Activated CD4-positive, alpha-beta T cell treated with anti-CD3 and anti-CD28 coated beads for 36 hours (primary cell): ENCODE data around the gene FAM118A. TPM values are rescaled to one million over a fixed set of nuclear protein-coding genes. Genes with fewer than 3 reads are reported as not detected.
"Not testable (repeated sequence)": the region's sequence is repeated elsewhere in the genome, so short reads cannot be mapped to it uniquely, and the experiment has no call there.

ENCODE experiments used
- ATAC-seq: fragments of 200-7000 bp; cut with Tn5 transposase; one replicate; pipeline ENCODE4 v1.10.0; 2021; ENCODE audit warnings: mild to moderate bottlenecking, moderate library complexity
- CTCF ChIA-PET: fragments of 350-600 bp; sonication (Branson Sonifier 250); formaldehyde crosslinking; loops from one replicate; lab custom pipeline; 2021; ENCODE audit warnings: antibody characterized with exemption; lab: Charles Lee
- POLR2A ChIA-PET: fragments of 350-600 bp; sonication (Branson Sonifier 250); formaldehyde crosslinking; loops from one replicate; lab custom pipeline; 2021; ENCODE audit warnings: antibody characterized with exemption, inconsistent platforms; lab: Charles Lee
- DNase-seq: peaks from one replicate; pipeline ENCODE4 v3.0.0-alpha.2; 2020
- H3K27ac Mint-ChIP-seq: one replicate; pipeline ENCODE4 v1.8.0; 2021; ENCODE audit warnings: mixed read lengths
- H3K27me3 Mint-ChIP-seq: one replicate; pipeline ENCODE4 v1.8.0; 2021; ENCODE audit warnings: mixed read lengths
- H3K36me3 Mint-ChIP-seq: one replicate; pipeline ENCODE4 v1.8.0; 2021; ENCODE audit warnings: low read depth, mixed read lengths
- H3K4me1 Mint-ChIP-seq: one replicate; pipeline ENCODE4 v1.8.0; 2021; ENCODE audit warnings: mixed read lengths
- H3K4me3 Mint-ChIP-seq: one replicate; pipeline ENCODE4 v1.8.0; 2021; ENCODE audit warnings: mild to moderate bottlenecking, moderate library complexity, mixed read lengths
- H3K9me3 Mint-ChIP-seq: one replicate; pipeline ENCODE4 v1.8.0; 2021; ENCODE audit warnings: low read depth, mixed read lengths
- intact Hi-C, 2 experiments: fragments of 100-400 bp; cut with DNase I in 1 of 2; cut with micrococcal nuclease in 1 of 2; formaldehyde crosslinking; loops; one replicate each; pipeline versions ENCODE4 v1.14.2 to v1.15.1; 2022 to 2024; cut with DNase I, micrococcal nuclease
- total RNA-seq, 2 experiments: library from RNA; stranded (reverse); gene quantifications; one replicate each; pipeline ENCODE4 v1.2.3, GENCODE V29; 2021

Gene FAM118A
- 10 to 100 TPM; 25.5 to 29.0 TPM for total RNA-seq

DNA sequence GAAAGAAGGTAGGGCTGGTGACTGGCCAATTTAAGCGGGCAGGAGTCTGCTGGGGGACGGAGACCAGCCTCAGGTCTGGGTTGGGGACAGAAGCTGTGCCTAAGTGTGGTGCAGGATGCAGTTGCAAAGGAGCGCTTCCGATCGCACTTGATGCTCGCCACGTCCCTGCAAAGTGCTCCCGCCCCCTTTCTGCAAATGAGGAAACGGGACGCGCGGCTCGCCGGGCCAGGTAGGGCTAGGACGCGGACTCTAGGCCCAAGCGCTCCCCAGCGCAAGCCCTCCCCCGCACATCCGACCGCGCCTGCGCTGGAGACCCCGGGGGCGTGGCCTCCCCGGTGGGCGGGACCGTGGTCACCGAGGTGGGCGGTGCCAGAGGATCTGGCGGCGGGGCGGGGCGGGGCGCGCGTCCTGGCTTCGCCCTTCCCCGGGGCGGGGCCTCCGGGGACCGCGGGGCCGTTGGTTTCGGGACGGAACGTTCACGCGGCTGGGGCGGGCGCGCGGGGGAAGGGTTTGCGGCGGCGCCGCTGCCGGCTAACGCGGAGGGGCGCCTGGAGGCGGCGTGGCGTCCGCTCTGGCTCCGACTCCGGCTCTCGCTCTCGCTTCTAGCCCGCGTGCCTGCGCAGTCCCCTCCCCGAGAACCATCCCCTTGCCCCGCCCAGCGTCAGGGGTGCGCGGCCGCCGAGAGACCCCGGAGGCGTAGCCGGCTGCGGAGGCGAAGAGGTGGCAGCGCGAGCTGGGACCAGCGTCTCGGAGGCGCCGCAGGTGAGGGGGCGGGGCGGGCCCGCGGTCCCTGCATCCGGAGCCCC lies at the start of gene FAM118A:
Gene FAM118A (plus strand): TSS at position 513 of the 806 bp plus-strand sequence. CDS start 12,446 bp downstream, outside the sequence.
- intact Hi-C loops, result loop anchor here (1.0 to 10.0 kb wide), 11 partner anchors 9 to 727 kb away; partner anchors contain the start of genes NUP50 (in 2 of the 2), ATXN10 (in 1 of the 2), RIBC2 (in 1 of the 2) and SMC1B (in 1 of the 2)
- ATAC-seq (peak; percentile 86), DNase-seq (peak; percentile 98)
- no peaks in the 10 kb centered on the region for H3K27me3 Mint-ChIP-seq
- H3K4me1 Mint-ChIP-seq, result peaks cover 46% of the 10 kb centered on the region
- peak within 1 kb of the TSS; percentile 97 for H3K27ac Mint-ChIP-seq
- H3K9me3 Mint-ChIP-seq, result no peaks in the 10 kb centered on the region
- POLR2A ChIA-PET, result interaction anchor here (0.5 kb wide), 1 partner anchor 39 kb away, joined by 3 read pairs; no protein-coding TSS in a partner anchor
- CTCF ChIA-PET, result no interaction called here
- peak within 1 kb of the TSS; percentile 80 for H3K4me3 Mint-ChIP-seq
- H3K36me3 Mint-ChIP-seq, result peaks cover 18% of the 10 kb centered on the region

DNA sequence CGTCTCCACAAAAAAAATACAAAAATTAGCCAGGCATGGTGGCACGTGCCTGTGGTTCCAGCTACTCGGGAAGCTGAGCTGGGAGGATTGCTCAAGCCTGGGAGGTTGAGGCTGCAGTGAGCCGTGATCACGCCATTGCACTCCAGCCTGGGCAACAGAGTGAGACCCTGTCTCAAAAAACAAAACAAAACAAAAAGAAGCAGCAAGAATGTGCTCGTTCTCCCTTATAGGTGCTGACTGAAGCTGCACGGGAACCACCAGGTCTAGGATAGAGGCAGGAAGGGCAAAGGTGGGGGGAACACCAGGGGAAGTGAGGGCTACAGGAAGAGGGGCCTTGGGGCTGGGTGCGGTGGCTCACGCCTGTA lies 49.4 kb upstream of the FAM118A start:
- CTCF ChIA-PET, H3K4me3 Mint-ChIP-seq, POLR2A ChIA-PET, H3K4me1 Mint-ChIP-seq, DNase-seq, ATAC-seq, H3K27ac Mint-ChIP-seq, H3K36me3 Mint-ChIP-seq, H3K9me3 Mint-ChIP-seq: not testable (repeated sequence)
- intact Hi-C loops, result loop anchor here in 1 of 2 experiments (10.0 kb wide), 1 partner anchor 294 kb away; no protein-coding TSS in a partner anchor
- peaks cover 16% of the 10 kb centered on the region for H3K27me3 Mint-ChIP-seq

DNA sequence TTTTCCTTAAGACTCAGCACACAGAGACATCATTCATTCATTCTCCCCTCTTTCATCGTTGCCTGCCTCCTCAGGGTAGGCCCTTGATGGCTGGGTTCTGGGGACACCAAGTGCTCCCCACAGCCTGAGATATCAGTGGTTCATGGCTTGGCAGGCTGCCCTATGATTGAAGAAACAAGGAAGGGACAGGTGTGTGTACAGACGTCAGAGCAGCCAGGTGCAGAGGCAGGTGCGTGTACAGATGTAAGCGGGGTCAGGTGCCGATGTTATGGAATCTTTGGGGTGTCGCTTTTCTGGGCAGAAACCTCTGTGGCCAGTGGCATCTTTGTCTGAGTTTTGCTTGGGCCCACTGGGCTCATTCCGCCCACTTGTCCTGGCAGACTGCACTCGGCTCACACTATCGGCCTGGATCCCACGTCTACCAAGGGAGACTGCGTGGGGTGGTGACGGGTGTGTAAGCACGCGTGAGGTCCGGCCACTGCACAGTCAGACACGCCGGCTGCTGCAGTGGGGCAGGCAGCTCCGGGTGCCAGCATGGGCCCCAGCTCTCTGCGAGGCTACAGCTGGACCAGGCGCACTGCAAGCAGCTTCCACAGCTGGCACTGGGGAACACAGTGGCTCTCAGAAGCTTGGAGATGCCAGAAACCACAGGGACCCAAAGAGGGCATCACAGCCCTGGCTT lies 48.2 kb upstream of the FAM118A start:
- POLR2A ChIA-PET, result no interaction called here
- CTCF ChIA-PET, result interaction anchor here (0.6 to 1.2 kb wide), 4 partner anchors 8 to 602 kb away, joined by 3 read pairs; no protein-coding TSS in a partner anchor
- ATAC-seq, result no peak
- intact Hi-C loops, result loop anchor here in 1 of 2 experiments (10.0 kb wide), 1 partner anchor 293 kb away; no protein-coding TSS in a partner anchor
- H3K36me3 Mint-ChIP-seq, result no peaks in the 10 kb centered on the region
- H3K9me3 Mint-ChIP-seq, result peaks cover 3% of the 10 kb centered on the region
- H3K27ac Mint-ChIP-seq, result no peak overlapping the region
- H3K27me3 Mint-ChIP-seq, result peaks cover 16% of the 10 kb centered on the region
- H3K4me1 Mint-ChIP-seq, result peaks cover 2% of the 10 kb centered on the region
- H3K4me3 Mint-ChIP-seq, result no peak overlapping the region
- no peak for DNase-seq

DNA sequence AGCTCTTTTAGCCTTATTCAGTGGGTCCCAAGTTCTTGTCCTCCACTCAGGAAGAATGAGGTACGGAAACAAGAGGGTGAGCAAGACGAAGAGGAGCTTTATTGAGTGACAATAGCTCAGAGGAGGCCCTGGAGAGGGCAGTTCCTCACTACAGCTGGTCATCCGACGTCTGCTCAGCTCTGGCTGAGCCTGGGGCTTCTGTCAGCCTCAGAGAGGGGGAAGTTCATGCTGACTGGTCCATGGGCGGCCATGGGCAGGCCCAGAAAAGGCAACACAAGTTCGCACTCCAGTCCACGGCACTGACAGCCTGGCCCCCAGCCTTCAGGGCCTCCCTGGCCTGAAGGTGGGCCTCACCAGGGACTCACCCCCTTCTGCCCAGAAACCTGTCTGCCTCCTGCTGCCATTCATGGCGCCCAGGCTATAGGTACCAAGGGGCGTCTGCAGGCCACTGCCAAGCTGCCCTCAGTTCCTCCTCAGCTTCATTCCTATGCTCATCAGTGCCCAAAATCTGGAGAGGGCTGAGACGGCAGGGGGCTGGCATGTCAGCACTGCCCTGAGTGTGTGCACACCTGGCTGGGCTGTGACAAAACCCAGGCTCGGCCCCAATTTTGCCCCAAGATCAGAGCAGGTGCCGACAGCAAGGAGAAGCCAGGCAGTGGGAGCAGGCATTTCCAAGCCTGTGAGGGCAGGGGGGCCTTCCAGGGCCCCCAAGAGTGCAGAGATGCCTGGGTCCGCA lies 47.4 kb upstream of the FAM118A start:
- no peak overlapping the region for H3K27ac Mint-ChIP-seq
- intact Hi-C loops, result loop anchor here in 1 of 2 experiments (10.0 kb wide), 1 partner anchor 292 kb away; no protein-coding TSS in a partner anchor
- peaks cover 2% of the 10 kb centered on the region for H3K4me1 Mint-ChIP-seq
- H3K27me3 Mint-ChIP-seq, result peaks cover 20% of the 10 kb centered on the region
- peaks cover 3% of the 10 kb centered on the region for H3K9me3 Mint-ChIP-seq
- H3K36me3 Mint-ChIP-seq, result no peaks in the 10 kb centered on the region
- ATAC-seq (no peak), DNase-seq (no peak)
- ChIA-PET CTCF (interaction anchor here (0.6 to 1.2 kb wide), 4 partner anchors 9 to 601 kb away, joined by 3 read pairs; no protein-coding TSS in a partner anchor), POLR2A (no interaction called here)
- no peak overlapping the region for H3K4me3 Mint-ChIP-seq

DNA sequence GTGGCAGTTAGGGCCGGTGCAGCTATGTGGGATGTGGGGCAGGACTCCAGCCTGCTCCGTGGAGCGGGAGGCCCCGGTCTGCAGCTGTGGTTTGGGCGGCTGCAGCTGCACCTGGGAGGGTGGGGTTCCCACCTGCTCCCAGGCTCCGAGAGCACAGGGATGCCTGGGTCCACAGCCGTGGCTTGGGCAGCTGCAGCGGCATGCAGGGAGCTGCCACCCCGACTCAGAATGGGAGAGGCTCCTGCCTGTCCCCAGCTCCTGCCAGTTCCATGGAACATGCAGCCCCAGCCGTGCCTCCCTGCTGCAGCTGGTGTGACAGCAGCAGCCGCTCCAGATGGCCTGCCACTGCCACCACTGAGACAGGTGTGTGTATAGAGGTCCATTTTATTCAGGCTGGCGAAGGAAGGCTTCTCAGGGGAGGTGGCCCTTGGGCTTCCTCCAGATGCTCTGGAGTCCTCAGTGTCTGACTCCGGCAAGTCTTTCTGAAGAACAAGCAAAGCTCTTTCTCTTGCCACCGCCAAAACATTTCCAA lies 46.7 kb upstream of the FAM118A start:
- H3K27me3 Mint-ChIP-seq, result peaks cover 22% of the 10 kb centered on the region
- H3K9me3 Mint-ChIP-seq, result peaks cover 2% of the 10 kb centered on the region
- H3K4me3 Mint-ChIP-seq, result no peak overlapping the region
- ChIA-PET POLR2A (interaction anchor here (0.6 kb wide), 1 partner anchor 74 kb away, joined by 3 read pairs; no protein-coding TSS in a partner anchor), CTCF (interaction anchor here (0.6 to 1.2 kb wide), 2 partner anchors 11 to 77 kb away, joined by 3 to 4 read pairs; no protein-coding TSS in a partner anchor)
- ATAC-seq, result no peak
- H3K4me1 Mint-ChIP-seq, result peaks cover 2% of the 10 kb centered on the region
- DNase-seq, result no peak
- H3K27ac Mint-ChIP-seq, result no peak overlapping the region
- H3K36me3 Mint-ChIP-seq, result no peaks in the 10 kb centered on the region
- intact Hi-C loops, result loop anchor here in 1 of 2 experiments (10.0 kb wide), 1 partner anchor 292 kb away; no protein-coding TSS in a partner anchor

DNA sequence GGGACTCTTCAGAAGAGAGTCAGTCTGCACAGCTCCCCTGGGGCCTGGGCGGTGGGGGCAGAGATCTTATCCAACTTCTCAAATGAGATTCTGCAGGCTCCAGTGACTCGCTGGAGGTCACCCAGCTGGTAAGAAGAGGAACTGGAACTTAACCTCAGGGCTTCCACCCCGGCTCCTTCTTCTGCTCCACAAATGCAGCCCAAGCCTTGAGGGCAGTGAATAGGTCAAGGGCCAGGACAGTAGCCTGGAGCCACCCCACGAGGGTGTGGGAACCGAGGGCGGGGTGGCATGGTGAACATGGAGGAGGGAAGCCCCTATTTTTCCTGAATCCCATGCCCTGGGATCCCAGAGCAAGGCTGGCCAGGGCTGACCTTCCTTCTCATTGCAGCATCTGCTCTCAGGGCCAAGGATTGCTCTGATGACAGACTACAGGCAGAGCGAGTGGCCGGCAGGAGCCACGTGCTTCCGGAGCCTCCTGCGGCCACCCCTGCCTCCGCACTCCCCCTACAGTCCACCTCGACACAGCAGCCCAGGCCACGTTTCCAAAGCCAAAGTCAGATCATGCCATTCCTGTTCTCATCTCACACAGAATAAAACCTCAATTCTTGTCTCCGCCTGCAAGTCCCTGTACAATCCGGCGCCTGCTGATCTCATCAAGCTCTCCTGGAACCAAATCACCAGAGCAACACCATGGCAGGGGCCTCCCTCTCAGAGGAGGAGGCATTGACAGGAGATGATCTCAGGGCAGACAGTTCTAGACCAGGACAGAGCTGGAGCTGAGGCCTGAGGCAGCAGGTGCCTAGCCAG lies 46.1 kb upstream of the FAM118A start:
- Mint-ChIP-seq H3K4me3 (no peak overlapping the region), H3K4me1 (peaks cover 3% of the 10 kb centered on the region), H3K27ac (no peak overlapping the region), H3K9me3 (no peaks in the 10 kb centered on the region), H3K36me3 (no peaks in the 10 kb centered on the region), H3K27me3 (peaks cover 22% of the 10 kb centered on the region)
- POLR2A ChIA-PET, result interaction anchor here (0.6 kb wide), 1 partner anchor 74 kb away, joined by 3 read pairs; no protein-coding TSS in a partner anchor
- CTCF ChIA-PET, result interaction anchor here (0.6 to 0.7 kb wide), 2 partner anchors 78 to 100 kb away, joined by 3 to 4 read pairs; partner anchors contain the start of gene NUP50
- DNase-seq, result peak; percentile 21
- no peak for ATAC-seq
- intact Hi-C loops, result loop anchor here in 1 of 2 experiments (10.0 kb wide), 1 partner anchor 291 kb away; no protein-coding TSS in a partner anchor

DNA sequence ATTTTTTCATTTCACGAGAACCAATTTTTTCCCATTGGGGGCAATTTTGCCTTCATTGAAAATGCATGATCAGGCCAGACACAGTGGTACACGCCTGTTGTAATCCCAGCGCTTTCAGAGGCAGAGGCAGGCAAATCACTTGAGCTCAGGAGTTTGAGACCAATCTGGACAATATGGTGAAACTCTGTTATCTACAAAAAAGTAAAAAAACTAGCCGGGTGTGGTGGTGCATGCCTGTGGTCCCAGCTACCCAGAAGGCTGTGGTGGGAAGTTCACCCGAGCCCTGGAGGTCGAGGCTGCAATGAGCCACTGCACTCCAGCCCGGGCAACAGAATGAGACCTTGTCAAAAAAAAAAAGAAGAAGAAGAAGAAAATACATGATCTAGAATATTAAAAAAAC lies 44.2 kb upstream of the FAM118A start:
- Mint-ChIP-seq H3K4me1 (peaks cover 12% of the 10 kb centered on the region), H3K27me3 (peaks cover 21% of the 10 kb centered on the region), H3K27ac (no peak overlapping the region), H3K36me3 (no peaks in the 10 kb centered on the region), H3K4me3 (no peak overlapping the region), H3K9me3 (no peaks in the 10 kb centered on the region)
- intact Hi-C loops, result loop anchor here in 1 of 2 experiments (10.0 kb wide), 1 partner anchor 289 kb away; no protein-coding TSS in a partner anchor
- CTCF ChIA-PET, result no interaction called here
- ATAC-seq, result no peak
- DNase-seq, result no peak
- POLR2A ChIA-PET, result no interaction called here

DNA sequence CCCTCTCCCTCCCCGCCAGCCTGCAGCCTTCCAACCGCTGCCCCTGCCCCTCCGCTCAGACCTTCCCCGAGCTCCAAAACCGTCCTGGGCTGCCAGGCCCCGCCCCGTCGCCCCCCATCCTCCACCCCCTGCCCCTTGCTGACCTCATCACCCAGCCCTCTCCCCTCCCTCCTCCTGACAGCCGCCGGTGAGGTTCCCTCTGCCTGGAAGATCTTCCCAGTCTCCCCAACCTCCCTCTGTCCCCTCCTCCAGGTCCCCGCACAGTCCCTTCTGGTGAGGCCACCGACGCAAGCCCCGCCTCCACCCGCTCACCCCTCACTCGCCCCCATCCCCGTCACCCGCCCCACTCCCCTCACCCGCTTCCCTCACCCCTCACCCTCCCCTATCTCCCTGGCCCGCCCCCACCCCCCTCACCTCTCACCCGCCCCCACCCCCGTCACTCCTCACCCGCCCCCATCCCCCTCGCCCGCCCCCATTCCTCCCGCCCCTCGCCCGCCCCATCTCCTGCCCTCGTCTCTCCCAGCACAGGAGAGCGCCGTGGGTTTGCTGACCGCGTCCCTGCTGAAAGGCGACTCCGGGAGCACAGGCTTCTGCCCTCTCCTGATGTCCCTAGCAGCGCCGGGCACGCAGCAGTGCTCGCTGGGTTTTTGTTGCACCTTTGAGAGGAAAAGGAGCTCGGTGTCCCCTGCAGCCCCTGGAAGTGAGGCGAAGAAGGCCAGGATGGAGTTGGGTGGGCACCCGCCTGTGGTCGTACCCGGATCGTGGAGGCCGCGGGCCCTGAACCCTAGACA lies 41.4 kb upstream of the FAM118A start:
- peak; percentile 51 for ATAC-seq
- POLR2A ChIA-PET, result interaction anchor here (0.6 kb wide), 1 partner anchor 87 kb away, joined by 3 read pairs; no protein-coding TSS in a partner anchor

More for the DNA sequence above, 41.4 kb upstream of the FAM118A start:
- DNase-seq, result peak; percentile 32
- Mint-ChIP-seq H3K4me3 (peak overlapping the region; percentile 67), H3K36me3 (no peaks in the 10 kb centered on the region), H3K4me1 (peaks cover 12% of the 10 kb centered on the region), H3K9me3 (no peaks in the 10 kb centered on the region), H3K27ac (peak overlapping the region; percentile 33), H3K27me3 (peaks cover 14% of the 10 kb centered on the region)
- CTCF ChIA-PET, result interaction anchor here (0.6 to 1.1 kb wide), 3 partner anchors 18 to 113 kb away, joined by 3 to 4 read pairs (median 3); no protein-coding TSS in a partner anchor
- intact Hi-C loops, result loop anchor here (2.0 to 10.0 kb wide), 2 partner anchors 128 to 286 kb away; no protein-coding TSS in a partner anchor
